ENCODE measurements around the gene PNMT.

PNMT gene

GRCh38 chr17:39715375-39716072, 47.3 kb downstream of the PNMT start:
- DNase-seq = no peak
- Histone ChIP-seq H3K27me3 (ENCODE audit: insufficient read depth, low read depth, severe bottlenecking) (no peaks in the 10 kb centered on the region), H3K4me3 (ENCODE audit: low read depth, low read length) (no peak overlapping the region), H3K9me3 (ENCODE audit: severe bottlenecking) (no peaks in the 10 kb centered on the region), H3K27ac (no peak overlapping the region), H3K36me3 (no peaks in the 10 kb centered on the region)
- TF ChIP-seq, protein P1, sequence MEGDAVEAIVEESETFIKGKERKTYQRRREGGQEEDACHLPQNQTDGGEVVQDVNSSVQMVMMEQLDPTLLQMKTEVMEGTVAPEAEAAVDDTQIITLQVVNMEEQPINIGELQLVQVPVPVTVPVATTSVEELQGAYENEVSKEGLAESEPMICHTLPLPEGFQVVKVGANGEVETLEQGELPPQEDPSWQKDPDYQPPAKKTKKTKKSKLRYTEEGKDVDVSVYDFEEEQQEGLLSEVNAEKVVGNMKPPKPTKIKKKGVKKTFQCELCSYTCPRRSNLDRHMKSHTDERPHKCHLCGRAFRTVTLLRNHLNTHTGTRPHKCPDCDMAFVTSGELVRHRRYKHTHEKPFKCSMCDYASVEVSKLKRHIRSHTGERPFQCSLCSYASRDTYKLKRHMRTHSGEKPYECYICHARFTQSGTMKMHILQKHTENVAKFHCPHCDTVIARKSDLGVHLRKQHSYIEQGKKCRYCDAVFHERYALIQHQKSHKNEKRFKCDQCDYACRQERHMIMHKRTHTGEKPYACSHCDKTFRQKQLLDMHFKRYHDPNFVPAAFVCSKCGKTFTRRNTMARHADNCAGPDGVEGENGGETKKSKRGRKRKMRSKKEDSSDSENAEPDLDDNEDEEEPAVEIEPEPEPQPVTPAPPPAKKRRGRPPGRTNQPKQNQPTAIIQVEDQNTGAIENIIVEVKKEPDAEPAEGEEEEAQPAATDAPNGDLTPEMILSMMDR (IDR thresholded peaks at IDR 0.05; ENCODE audit: low read depth, low read length) = no peak

DNA sequence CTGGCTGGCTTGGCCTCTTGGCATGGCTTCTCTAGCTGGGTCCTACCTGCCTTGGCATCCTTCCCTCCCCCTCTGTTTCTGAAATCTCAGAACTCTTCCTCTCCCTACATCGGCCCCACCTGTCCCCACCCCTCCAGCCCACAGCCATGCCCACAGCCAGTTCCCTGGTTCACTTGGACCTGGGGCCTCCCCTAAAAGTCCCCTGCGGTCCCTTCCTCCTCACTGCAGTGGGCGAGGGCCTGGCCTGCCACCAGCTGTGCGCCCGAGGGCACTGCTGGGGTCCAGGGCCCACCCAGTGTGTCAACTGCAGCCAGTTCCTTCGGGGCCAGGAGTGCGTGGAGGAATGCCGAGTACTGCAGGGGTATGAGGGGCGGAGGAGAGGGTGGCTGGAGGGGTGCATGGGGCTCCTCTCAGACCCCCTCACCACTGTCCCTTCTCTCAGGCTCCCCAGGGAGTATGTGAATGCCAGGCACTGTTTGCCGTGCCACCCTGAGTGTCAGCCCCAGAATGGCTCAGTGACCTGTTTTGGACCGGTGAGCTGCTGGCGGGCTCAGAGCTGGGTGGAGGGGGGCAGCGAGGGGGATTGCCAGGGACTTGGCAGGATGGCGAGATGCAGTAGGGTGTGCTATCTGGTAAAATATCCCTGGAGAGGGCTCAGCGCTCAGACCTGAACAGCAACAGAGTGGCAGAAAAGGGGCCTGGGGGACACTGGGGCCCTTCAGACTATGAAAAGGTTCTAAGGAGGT, 48.0 kb downstream of the PNMT start:
- no peak for DNase-seq
- no peaks in the 10 kb centered on the region for H3K36me3 ChIP-seq
- TF ChIP-seq, protein P1 (IDR thresholded peaks at IDR 0.05; ENCODE audit: low read depth, low read length) = no peak
- no peak overlapping the region for H3K27ac ChIP-seq
- H3K27me3 ChIP-seq (ENCODE audit: insufficient read depth, low read depth, severe bottlenecking) = no peaks in the 10 kb centered on the region
- no peaks in the 10 kb centered on the region for H3K9me3 ChIP-seq (ENCODE audit: severe bottlenecking)
- H3K4me3 ChIP-seq (ENCODE audit: low read depth, low read length) = no peak overlapping the region

DNA sequence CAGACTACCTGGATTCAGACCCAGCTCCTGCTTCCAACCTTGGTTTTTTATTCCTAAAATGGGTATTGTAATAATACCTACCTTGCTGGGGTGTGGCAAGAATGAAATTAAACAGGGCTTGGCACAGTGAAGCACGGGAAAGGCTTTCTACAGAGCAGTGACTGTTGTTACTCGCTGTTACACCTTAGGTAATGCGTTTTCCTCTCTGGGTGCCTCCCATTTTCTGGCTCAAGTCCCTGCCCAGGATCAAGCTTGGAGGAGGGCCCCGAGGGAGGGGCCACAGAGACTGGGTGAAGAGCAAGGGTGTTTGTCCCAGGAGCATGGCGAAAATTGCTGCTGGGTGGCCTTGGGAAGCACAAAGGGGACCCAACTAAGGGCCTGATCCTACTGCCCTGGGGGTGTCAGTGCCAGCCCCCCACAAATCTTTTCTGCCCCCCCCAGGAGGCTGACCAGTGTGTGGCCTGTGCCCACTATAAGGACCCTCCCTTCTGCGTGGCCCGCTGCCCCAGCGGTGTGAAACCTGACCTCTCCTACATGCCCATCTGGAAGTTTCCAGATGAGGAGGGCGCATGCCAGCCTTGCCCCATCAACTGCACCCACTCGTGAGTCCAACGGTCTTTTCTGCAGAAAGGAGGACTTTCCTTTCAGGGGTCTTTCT, 48.8 kb downstream of the PNMT start:
- Histone ChIP-seq H3K27ac (no peak overlapping the region; the same call in 1 of the 2 replicates), H3K9me3 (ENCODE audit: severe bottlenecking) (no peaks in the 10 kb centered on the region), H3K27me3 (ENCODE audit: insufficient read depth, low read depth, severe bottlenecking) (no peaks in the 10 kb centered on the region), H3K36me3 (no peaks in the 10 kb centered on the region), H3K4me3 (ENCODE audit: low read depth, low read length) (no peak overlapping the region)
- TF ChIP-seq, protein P1 (IDR thresholded peaks at IDR 0.05; ENCODE audit: low read depth, low read length) = no peak
- no peak for DNase-seq

DNA sequence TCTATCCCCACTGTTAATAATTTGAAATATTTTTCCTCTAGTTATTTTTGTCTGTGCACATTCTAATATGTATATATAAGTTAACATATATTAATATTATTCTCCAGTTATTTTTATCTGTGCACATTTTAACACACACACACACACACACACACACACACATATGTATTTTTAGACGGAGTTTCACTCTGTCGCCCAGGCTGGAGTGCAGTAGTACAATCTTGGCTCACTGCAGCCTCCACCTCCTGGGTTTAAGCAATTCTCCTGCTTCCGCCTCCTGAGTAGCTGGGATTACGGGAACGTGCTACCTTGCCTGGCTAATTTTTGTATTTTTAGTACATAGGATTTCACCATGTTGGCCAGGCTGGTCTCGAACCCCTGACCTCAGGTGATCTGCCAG, 49.4 kb downstream of the PNMT start:
- Histone ChIP-seq H3K4me3 (ENCODE audit: low read depth, low read length) (no peak overlapping the region), H3K27me3 (ENCODE audit: insufficient read depth, low read depth, severe bottlenecking) (no peaks in the 10 kb centered on the region), H3K9me3 (ENCODE audit: severe bottlenecking) (no peaks in the 10 kb centered on the region), H3K36me3 (no peaks in the 10 kb centered on the region), H3K27ac (no peak overlapping the region)
- no peak for DNase-seq
- TF ChIP-seq, protein P1 (IDR thresholded peaks at IDR 0.05; ENCODE audit: low read depth, low read length) = no peak

GRCh38 chr17:39719563-39720355, 51.5 kb downstream of the PNMT start:
- H3K9me3 ChIP-seq (ENCODE audit: severe bottlenecking) = no peaks in the 10 kb centered on the region
- H3K36me3 ChIP-seq = peaks cover 5% of the 10 kb centered on the region
- no peak overlapping the region for H3K4me3 ChIP-seq (ENCODE audit: low read depth, low read length)
- TF ChIP-seq, protein P1 (IDR thresholded peaks at IDR 0.05; ENCODE audit: low read depth, low read length) = no peak
- no peaks in the 10 kb centered on the region for H3K27me3 ChIP-seq (ENCODE audit: insufficient read depth, low read depth, severe bottlenecking)
- no peak overlapping the region for H3K27ac ChIP-seq
- DNase-seq = no peak

All from WERI-Rb-1 (cell line).